K562 (cell line): Measurements from ENCODE around the gene DISC1. TPM values are rescaled to one million over a fixed set of nuclear protein-coding genes. Genes with fewer than 3 reads are reported as not detected.

Experiments used
- BHLHE40 ChIP-seq: IDR thresholded peaks from 2 replicates; pipeline ENCODE4 v1.6.1; 2011; ENCODE audit warnings: low read length, improper control_type of control experiment
- EP300 ChIP-seq: IDR thresholded peaks from 2 replicates; pipeline ENCODE4 v1.6.1; 2012; ENCODE audit warnings: low read length, improper control_type of control experiment
- HINFP ChIP-seq: fragments of 450-650 bp; conservative IDR thresholded peaks from 2 replicates; pipeline ENCODE4 v1.6.1; 2016; ENCODE audit warnings: missing genetic modification characterization, low read depth, mild to moderate bottlenecking, control low read depth, missing compliant biosample characterization
- MCM5 ChIP-seq: fragments of 450-650 bp; IDR thresholded peaks from 2 replicates; pipeline ENCODE4 v1.6.1; 2016; ENCODE audit warnings: low read depth
- RAD51 ChIP-seq: fragments of 450-650 bp; IDR thresholded peaks from 2 replicates; pipeline ENCODE4 v1.7.1; 2016; ENCODE audit warnings: low read depth, mild to moderate bottlenecking, borderline replicate concordance
- SMARCA4 ChIP-seq: fragments of 450-650 bp; IDR thresholded peaks from 2 replicates; pipeline ENCODE4 v1.6.1; 2016
- XRCC3 ChIP-seq: fragments of 450-650 bp; IDR thresholded peaks from 2 replicates; pipeline ENCODE4 v1.6.1; 2017; ENCODE audit warnings: mild to moderate bottlenecking, moderate library complexity
- ZNF780A ChIP-seq: fragments of 250-450 bp; sonication (Bioruptor Pico); IDR thresholded peaks from 2 replicates; pipeline ENCODE4 v1.5.0; 2021; ENCODE audit warnings: mild to moderate bottlenecking
- polyA plus RNA-seq, 8 experiments: library from polyadenylated mRNA; depleted of rRNA in 4 of 8; stranded (reverse) in 5 of 8; unstranded in 3 of 8; fragments of >200 nt; fragmentation: Nextera tagmentation in 2 of 8; fragmentation: Illumina TruSeq in 1 of 8; extraction: Ambion mirVana in 2 of 8; extraction: Trizol in 1 of 8; gene quantifications; 2 replicates each; pipeline versions ENCODE4 v1.2.1 to v1.2.3, GENCODE V29; 2011 to 2014; ENCODE audit warnings: inconsistent platforms in 1 of 8, missing spikeins in 1 of 8
- total RNA-seq, 7 experiments: library from RNA; depleted of rRNA in 6 of 7; stranded (reverse); fragments of >200 nt in 6 of 7; fragmentation: Illumina TruSeq in 2 of 7; extraction: Trizol in 2 of 7; gene quantifications; 2 replicates each; pipeline versions ENCODE4 v1.2.1 to v1.2.3, GENCODE V29; 2011 to 2021; ENCODE audit warnings: low replicate concordance in 1 of 7
- TF ChIP-seq, protein P1 (sequence below): fragments of 450-650 bp; IDR thresholded peaks from 2 replicates; pipeline ENCODE4 v1.6.1; 2016; ENCODE audit warnings: mild to moderate bottlenecking, moderate library complexity
- TF ChIP-seq, protein P2 (sequence below): fragments of 450-650 bp; IDR thresholded peaks from 2 replicates; pipeline ENCODE4 v1.6.1; 2016; ENCODE audit warnings: low read depth, mild to moderate bottlenecking, moderate library complexity

DISC1 gene
- total and polyA plus RNA-seq, 9 of the 15 experiments (the other 6 are each of a cell fraction or from before 2014, with no cell fraction given), result 0.01 to 0.11 (median 0.08) TPM; not detected in 1

DNA sequence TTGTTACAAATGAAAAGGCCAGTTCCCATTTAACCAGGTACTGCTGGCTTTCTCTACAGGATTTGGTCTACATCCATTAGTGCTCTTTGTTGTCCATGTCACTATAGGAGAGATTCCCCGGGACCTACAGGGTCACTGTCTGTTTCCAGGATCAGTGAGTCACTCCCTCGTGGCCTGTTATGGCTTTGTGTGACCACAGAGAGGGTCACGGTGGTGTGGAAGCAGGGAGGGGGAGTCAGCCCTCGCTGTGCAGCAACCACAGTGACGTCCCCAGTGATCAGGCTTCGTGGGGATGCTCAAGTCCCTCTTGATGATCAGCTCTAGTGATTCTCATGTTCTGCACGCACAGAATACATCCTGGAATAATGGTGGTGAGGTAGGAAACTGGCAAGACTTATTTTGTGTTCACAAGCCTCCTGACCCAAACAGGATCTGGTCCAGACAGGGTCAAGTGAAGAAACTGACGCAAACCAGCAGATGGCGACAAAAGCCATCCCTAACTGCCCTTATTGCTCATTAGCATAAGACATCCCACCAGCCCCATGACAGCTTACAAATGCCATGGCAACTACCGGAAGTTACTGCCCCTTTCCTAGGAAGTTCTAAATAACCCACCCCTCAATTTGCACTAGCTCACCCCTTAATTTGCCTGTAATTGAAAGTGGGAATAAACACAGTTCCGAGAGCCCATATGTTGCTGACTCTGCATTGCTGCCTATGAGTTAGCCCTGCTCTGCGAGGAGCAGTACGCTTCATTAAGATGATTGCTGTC, 98.5 kb downstream of the DISC1 start (continued):
- TF ChIP-seq, protein P1, sequence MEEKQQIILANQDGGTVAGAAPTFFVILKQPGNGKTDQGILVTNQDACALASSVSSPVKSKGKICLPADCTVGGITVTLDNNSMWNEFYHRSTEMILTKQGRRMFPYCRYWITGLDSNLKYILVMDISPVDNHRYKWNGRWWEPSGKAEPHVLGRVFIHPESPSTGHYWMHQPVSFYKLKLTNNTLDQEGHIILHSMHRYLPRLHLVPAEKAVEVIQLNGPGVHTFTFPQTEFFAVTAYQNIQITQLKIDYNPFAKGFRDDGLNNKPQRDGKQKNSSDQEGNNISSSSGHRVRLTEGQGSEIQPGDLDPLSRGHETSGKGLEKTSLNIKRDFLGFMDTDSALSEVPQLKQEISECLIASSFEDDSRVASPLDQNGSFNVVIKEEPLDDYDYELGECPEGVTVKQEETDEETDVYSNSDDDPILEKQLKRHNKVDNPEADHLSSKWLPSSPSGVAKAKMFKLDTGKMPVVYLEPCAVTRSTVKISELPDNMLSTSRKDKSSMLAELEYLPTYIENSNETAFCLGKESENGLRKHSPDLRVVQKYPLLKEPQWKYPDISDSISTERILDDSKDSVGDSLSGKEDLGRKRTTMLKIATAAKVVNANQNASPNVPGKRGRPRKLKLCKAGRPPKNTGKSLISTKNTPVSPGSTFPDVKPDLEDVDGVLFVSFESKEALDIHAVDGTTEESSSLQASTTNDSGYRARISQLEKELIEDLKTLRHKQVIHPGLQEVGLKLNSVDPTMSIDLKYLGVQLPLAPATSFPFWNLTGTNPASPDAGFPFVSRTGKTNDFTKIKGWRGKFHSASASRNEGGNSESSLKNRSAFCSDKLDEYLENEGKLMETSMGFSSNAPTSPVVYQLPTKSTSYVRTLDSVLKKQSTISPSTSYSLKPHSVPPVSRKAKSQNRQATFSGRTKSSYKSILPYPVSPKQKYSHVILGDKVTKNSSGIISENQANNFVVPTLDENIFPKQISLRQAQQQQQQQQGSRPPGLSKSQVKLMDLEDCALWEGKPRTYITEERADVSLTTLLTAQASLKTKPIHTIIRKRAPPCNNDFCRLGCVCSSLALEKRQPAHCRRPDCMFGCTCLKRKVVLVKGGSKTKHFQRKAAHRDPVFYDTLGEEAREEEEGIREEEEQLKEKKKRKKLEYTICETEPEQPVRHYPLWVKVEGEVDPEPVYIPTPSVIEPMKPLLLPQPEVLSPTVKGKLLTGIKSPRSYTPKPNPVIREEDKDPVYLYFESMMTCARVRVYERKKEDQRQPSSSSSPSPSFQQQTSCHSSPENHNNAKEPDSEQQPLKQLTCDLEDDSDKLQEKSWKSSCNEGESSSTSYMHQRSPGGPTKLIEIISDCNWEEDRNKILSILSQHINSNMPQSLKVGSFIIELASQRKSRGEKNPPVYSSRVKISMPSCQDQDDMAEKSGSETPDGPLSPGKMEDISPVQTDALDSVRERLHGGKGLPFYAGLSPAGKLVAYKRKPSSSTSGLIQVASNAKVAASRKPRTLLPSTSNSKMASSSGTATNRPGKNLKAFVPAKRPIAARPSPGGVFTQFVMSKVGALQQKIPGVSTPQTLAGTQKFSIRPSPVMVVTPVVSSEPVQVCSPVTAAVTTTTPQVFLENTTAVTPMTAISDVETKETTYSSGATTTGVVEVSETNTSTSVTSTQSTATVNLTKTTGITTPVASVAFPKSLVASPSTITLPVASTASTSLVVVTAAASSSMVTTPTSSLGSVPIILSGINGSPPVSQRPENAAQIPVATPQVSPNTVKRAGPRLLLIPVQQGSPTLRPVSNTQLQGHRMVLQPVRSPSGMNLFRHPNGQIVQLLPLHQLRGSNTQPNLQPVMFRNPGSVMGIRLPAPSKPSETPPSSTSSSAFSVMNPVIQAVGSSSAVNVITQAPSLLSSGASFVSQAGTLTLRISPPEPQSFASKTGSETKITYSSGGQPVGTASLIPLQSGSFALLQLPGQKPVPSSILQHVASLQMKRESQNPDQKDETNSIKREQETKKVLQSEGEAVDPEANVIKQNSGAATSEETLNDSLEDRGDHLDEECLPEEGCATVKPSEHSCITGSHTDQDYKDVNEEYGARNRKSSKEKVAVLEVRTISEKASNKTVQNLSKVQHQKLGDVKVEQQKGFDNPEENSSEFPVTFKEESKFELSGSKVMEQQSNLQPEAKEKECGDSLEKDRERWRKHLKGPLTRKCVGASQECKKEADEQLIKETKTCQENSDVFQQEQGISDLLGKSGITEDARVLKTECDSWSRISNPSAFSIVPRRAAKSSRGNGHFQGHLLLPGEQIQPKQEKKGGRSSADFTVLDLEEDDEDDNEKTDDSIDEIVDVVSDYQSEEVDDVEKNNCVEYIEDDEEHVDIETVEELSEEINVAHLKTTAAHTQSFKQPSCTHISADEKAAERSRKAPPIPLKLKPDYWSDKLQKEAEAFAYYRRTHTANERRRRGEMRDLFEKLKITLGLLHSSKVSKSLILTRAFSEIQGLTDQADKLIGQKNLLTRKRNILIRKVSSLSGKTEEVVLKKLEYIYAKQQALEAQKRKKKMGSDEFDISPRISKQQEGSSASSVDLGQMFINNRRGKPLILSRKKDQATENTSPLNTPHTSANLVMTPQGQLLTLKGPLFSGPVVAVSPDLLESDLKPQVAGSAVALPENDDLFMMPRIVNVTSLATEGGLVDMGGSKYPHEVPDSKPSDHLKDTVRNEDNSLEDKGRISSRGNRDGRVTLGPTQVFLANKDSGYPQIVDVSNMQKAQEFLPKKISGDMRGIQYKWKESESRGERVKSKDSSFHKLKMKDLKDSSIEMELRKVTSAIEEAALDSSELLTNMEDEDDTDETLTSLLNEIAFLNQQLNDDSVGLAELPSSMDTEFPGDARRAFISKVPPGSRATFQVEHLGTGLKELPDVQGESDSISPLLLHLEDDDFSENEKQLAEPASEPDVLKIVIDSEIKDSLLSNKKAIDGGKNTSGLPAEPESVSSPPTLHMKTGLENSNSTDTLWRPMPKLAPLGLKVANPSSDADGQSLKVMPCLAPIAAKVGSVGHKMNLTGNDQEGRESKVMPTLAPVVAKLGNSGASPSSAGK, result no peak
- TF ChIP-seq SMARCA4, result no peak
- no peak for TF ChIP-seq EP300
- TF ChIP-seq BHLHE40, result no peak
- TF ChIP-seq HINFP, result no peak
- TF ChIP-seq XRCC3, result no peak
- no peak for TF ChIP-seq RAD51
- no peak for TF ChIP-seq MCM5
- TF ChIP-seq, protein P2, sequence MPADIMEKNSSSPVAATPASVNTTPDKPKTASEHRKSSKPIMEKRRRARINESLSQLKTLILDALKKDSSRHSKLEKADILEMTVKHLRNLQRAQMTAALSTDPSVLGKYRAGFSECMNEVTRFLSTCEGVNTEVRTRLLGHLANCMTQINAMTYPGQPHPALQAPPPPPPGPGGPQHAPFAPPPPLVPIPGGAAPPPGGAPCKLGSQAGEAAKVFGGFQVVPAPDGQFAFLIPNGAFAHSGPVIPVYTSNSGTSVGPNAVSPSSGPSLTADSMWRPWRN, result no peak
- TF ChIP-seq ZNF780A (CRISPR knock-in tag), result no peak
